Activated CD4-positive, alpha-beta T cell treated with anti-CD3 and anti-CD28 coated beads, Interleukin-2, amount 50 U/mL, for 24 hours (primary cell): ENCODE results near the gene ARRB1.
"Not testable (repeated sequence)": the region's sequence is repeated elsewhere in the genome, so short reads cannot be mapped to it uniquely, and the experiment has no call there.

Experiments
- DNase-seq, 2 donors: peaks; one replicate each; pipeline ENCODE4 v3.0.0-alpha.2; 2020; ENCODE audit warnings: low read depth in 1 of 2, low spot score in 1 of 2

Gene ARRB1

GRCh38 chr11:75351541-75351790, at the start of gene ARRB1:
Gene ARRB1 (minus strand): TSS chr11:75351661. CDS start chr11:75351607, 54 bp downstream.
- no peak for DNase-seq

GRCh38 chr11:75400146-75400865, 48.8 kb upstream of the ARRB1 start:
- no peak for DNase-seq

GRCh38 chr11:75399344-75400145, 48.1 kb upstream of the ARRB1 start, which contains the start of gene RPS3:
Gene RPS3 (plus strand): TSS chr11:75399518. CDS start chr11:75399548, 30 bp downstream.
- peak; percentile 76 to 85 for DNase-seq

DNA sequence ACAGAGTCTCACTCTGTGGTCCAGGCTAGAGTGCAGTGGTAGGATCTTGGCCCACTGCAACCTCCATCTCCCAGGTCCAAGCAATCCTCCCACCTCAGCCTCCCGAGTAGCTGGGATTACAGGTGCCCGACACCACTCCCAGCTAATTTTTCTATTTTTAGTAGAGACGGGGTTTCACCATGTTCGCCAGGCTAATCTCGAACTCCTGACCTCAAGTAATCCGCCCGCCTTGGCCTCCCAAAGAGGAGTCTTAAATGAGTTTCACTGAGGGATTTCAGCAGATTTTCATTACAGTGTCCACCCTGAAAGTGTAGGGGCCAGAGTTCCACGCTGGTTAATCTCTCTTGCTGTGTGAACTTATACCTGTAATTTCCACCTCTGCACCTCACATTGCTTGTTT, 47.4 kb upstream of the ARRB1 start:
- DNase-seq: no peak

DNA sequence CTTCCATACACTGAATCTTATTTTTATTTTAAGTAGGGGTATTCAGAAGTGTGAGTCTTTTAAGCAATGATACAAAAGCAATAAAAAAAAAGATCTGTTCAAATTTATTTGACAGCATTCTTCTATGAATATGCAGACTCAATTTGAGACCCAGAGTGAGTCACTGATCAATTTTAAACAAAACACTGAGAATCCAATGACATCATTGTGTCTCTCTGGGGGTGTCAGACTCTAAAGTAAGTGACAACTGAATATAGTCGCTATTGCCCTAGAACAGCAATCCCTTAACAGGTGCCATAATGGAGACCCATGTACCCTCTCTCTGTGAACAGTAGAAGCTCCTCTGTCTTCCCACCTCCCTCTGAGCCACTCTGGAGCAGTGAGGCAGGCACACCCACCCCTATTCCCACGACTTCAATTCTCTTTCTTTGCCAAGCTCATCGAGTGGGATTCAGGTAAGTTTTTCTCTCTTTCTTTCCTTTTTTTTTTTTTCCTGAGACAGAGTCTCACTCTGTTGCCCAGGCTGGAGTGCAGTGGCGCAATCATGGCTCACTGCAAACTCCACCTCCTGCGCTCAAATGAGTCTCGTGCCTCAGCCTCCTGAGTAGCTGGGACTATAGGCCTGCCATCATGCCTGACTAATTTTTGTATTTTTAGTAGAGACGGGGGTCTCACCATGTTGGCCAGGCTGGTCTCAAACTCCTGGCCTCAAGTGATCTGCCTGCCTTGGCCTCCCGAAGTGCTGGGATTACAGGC, 42.8 kb upstream of the ARRB1 start:
- no peak for DNase-seq

DNA sequence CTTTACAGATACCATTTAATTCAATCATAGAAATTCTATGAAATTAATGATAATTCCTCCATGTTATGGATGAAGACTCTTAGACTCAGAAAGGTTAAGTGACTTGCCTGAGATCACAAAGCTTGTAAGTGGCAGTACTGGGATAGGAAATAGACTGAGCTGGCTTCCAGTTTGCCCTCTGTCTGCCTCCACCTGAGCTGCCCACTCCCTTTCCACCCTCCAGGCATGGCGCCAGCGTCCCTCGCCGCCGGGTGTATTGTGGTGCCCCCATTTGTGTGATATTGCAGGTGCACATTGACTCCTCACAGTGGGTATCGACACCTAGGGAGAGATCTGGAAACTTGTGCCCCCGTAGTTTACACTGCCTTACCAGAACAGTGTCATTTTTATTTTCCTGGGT, 38.5 kb upstream of the ARRB1 start:
- DNase-seq: no peak

DNA sequence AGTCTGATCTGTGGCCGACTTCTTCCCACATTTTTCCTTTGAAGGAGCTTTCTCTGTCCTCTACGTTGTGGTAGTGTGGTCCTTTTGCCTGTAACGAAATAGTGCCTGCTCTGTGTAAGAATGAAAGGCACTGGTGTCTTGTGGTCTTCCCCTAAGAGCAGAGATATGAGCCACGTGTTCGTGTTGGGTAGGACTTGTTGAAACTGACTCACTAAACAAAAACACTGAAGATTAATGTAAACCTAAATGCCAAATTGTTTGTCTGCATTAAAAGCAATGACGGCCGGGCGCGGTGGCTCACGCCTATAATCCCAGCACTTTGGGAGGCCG, 37.8 kb upstream of the ARRB1 start:
- no peak for DNase-seq

- DNase-seq: peak; percentile 34 to 73
These were observed 37.2 kb upstream of the ARRB1 start for GRCh38 chr11:75388386-75389275.

DNA sequence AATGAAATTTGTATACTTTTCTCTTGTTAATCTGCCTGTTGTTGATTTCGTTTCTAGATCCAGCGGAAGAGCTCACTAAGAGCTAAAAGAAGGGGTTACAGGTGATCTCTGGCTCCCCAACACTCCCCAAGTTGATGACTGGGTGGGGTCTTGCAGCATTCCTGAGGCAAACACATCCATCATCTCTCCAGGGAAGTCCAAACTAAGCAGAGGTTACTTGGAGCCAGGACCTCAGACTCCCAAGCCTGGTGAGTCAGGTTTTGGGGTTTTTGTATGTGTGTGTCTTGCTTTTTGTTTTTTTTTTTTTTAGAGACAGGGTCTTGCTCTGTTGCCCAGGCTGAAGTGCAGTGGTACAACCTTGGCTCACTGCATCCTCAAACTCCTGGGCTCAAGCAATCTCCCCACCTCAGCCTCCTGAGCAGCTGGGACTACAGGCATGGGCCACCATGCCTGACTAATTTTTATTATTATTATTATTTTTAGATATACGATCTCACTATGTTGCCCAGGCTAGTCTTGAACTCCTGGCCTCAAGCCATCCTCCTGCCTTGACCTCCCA, 36.4 kb upstream of the ARRB1 start:
- DNase-seq: no peak

- no peak for DNase-seq
These were observed 35.6 kb upstream of the ARRB1 start for GRCh38 chr11:75386942-75387630.

DNA sequence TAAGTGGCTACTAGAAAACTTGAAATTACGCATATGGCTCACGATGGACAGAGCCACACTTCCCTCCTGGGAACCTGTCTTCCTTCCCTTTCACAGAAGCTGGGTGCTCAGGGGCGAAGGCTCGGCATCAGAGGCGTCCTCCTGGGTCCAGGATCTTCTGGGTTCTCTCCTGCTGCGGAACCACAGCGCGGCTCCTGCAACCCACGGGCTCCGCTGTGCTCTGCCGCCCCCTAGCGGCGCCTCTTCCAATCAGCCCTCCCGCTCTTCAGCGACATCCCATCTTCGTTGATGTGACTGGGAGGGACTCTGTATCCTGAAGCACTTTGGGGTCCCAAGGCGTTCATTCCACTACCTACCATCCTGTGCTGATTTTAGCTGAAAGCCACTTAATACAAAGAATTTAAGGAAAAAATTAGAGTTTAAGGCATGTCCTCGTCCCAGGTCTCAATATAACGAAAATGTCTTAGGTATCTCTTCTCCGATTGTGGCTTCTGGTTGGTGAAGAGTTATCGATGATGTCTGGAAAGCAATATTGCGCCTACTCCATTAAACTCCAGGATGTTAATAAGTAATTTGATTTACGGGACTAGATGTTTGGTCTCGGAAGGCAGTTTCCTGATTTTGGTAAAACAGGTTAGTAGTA, 33.1 kb upstream of the ARRB1 start:
- DNase-seq: peak; percentile 62 to 66

DNA sequence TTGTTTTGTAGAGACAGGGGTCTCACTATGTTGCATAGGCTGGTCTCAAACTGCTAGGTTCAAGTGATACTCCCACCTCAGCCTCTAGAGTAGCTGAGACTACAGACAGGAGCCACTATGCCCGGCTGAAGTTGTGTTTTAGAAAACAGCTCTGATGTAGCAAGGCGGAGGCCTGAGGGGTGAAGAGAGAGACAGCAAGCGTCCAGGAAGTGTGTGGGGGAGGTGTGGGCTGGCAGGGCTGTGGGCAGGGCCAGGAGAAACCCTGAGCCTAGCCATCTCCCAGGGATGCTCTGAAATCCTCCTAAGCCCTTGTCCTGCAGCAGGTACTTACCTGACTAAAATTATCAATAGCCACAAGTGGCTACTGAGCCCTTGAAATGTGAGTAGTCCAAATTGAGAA, 31.8 kb upstream of the ARRB1 start:
- DNase-seq: no peak

DNA sequence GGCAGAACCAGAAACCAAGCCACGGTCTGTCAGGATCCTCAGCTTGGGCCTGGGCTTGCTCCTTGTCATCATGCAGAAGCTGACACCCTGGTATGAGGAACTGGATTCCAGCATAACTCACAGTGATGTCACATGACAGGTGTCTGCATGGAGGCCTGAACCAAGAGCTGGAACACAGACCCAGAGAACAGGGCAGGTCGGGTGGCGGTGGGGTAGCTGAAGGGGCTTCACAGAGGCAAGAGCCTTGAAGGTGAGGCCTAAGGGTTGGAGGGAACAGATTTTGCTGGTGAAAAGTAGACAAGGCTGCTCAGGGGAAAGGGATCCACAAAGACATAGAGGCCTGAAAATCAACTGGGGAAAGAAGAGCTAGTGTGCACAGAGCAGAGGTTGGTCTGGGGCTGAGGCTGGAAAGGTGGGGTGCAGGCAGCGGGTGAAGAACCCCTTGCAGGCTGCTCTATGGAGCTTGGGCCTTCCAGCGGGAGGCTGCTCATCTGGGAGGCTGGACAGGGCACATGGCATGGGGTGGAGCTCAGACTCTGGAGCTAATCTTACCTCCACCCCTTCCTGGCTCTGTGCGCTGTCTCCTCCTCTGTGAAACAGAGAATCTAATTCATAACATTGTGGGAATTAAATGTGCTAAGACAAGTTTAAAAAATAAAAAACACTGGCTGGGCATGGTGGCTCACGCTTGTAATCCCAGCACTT, 29.4 kb upstream of the ARRB1 start:
- DNase-seq: no peak

DNA sequence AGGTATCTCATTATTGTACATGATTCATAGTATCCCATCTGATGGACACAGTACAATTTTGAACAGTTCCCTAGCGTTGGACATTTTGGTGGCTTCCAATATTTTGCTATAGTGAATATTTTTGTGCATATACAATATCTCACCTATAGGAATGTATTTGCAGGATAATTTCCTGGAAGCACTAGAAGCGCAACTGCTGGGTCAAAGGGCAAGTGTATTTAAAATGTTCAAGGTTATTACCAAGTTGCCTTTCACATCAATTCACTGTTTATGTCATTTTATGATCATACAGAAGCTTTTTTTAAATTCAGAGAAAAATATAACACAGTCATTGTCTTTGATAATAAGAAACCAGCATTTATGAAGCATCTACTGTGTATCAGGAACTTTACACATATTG, 28.8 kb upstream of the ARRB1 start:
- no peak for DNase-seq

DNA sequence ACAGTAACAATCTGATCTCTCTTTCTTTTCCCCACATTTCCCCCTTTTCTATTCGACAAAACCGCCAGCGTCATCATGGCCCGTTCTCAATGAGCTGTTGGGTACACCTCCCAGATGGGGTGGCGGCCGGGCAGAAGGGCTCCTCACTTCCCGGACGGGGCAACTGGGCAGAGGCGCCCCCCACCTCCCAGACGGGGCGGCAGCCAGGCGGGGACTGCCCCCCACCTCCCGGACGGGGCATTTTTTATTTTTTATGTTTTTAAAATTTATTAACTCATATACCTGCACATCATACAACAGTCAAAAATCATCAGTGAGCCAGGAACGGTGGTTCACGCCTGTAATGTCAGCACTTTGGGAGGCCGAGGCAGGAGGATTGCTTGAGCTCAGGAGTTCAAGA, 27.3 kb upstream of the ARRB1 start:
- not testable (repeated sequence) for DNase-seq

- DNase-seq: no peak
These were observed 24.7 kb upstream of the ARRB1 start for GRCh38 chr11:75376175-75376574.

DNA sequence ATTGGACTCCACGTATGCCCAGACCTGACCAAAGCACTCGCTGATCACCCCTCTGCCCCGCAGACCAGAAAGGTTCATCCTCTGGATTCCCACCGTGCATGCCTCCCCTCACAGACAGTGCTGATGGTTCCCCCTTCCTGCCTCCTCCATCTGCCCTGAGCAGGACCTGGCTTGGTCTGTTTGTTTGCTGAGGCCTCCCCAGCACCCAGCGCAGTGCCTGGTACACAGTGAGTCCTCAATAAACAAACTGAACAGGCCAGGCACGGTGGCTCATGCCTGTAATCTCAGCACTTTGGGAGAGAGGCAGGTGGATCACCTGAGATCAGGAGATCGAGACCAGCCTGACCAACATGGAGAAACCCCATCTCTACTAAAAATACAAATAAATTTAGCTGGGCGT, 24.2 kb upstream of the ARRB1 start:
- DNase-seq: no peak

- DNase-seq: no peak
These were observed 23.2 kb upstream of the ARRB1 start for GRCh38 chr11:75374646-75375045.

- DNase-seq: no peak
These were observed 21.7 kb upstream of the ARRB1 start for GRCh38 chr11:75373201-75373600.
